Endothelial cell of umbilical vein (primary cell): Measurements from ENCODE around the gene GUCA2A. TPM values are rescaled to one million over a fixed set of nuclear protein-coding genes. Genes with fewer than 3 reads are reported as not detected.
"Not testable (repeated sequence)": the region's sequence is repeated elsewhere in the genome, so short reads cannot be mapped to it uniquely, and the experiment has no call there.

Experiments
- BruUV-seq: library from RNA; stranded (reverse); fragments of 400-500 nt; replicated peaks from 2 replicates; lab custom pipeline; 2021; lab: Mats Ljungman, UMichigan
- CTCF ChIA-PET: fragments of 300-600, 350-600 bp; sonication (Branson Sonifier 250); formaldehyde crosslinking; loops from one replicate; lab custom pipeline; 2021; ENCODE audit warnings: antibody characterized with exemption, inconsistent platforms; lab: Charles Lee
- POLR2A ChIA-PET: fragments of 300-600, 350-600 bp; sonication (Branson Sonifier 250); formaldehyde crosslinking; loops from one replicate; lab custom pipeline; 2021; ENCODE audit warnings: antibody characterized with exemption, inconsistent platforms; lab: Charles Lee
- DNase-seq: peaks from one replicate; pipeline ENCODE4 v3.0.0-alpha.2; 2011; ENCODE audit warnings: low read depth, low spot score
- FAIRE-seq: peaks from 2 replicates; lab custom pipeline; 2011; peaks lifted over from hg19 to GRCh38; lab: Jason Lieb, UNC
- H2AFZ ChIP-seq: 2 replicates; pipeline ENCODE4 v1.6.0; 2012; ENCODE audit warnings: low read depth, low read length, control low read depth, inconsistent platforms
- H3K27ac ChIP-seq: 2 replicates; pipeline ENCODE4 v1.5.1; 2011; ENCODE audit warnings: low read depth, mild to moderate bottlenecking, control low read depth, low read length, moderate library complexity; ENCODE audit not compliant: insufficient read depth
- H3K27me3 ChIP-seq, 2 experiments: 2 replicates each; pipeline versions ENCODE4 v1.6.0 to v1.6.1; 2011; ENCODE audit warnings: low read length in 2 of 2, mixed read lengths in 1 of 2; ENCODE audit not compliant: control insufficient read depth in 2 of 2, insufficient read depth in 2 of 2
- H3K36me3 ChIP-seq, 2 experiments: 2 replicates in 1 of 2; 3 replicates in 1 of 2; pipeline ENCODE4 v1.5.1; 2011; ENCODE audit warnings: low read length in 2 of 2, mild to moderate bottlenecking in 1 of 2, moderate library complexity in 1 of 2; ENCODE audit not compliant: control insufficient read depth in 2 of 2, insufficient read depth in 2 of 2; ENCODE audit errors: extremely low read depth in 1 of 2
- H3K4me1 ChIP-seq: 3 replicates; pipeline ENCODE4 v1.5.1; 2011; ENCODE audit warnings: mild to moderate bottlenecking, low read length; ENCODE audit not compliant: control insufficient read depth, insufficient read depth; ENCODE audit errors: extremely low read depth
- H3K4me2 ChIP-seq: 2 replicates; pipeline ENCODE4 v1.6.1; 2011; ENCODE audit warnings: low read length, control low read depth, mixed read lengths; ENCODE audit not compliant: insufficient read depth
- H3K4me3 ChIP-seq, 3 experiments: fragments of 200-600 bp in 1 of 3; sonication (generic), shearing (Covaris generic) in 1 of 3; replicated peaks in 1 of 3; 2 replicates each; pipeline ENCODE4 v1.5.1; 2011 to 2016; ENCODE audit warnings: control low read depth in 3 of 3, low read length in 3 of 3, mild to moderate bottlenecking in 2 of 3, inconsistent platforms in 1 of 3, low read depth in 1 of 3, moderate library complexity in 1 of 3; ENCODE audit not compliant: insufficient read depth in 1 of 3
- H3K79me2 ChIP-seq: 2 replicates; pipeline ENCODE4 v1.6.0; 2012; ENCODE audit warnings: low read length, inconsistent platforms; ENCODE audit not compliant: control insufficient read depth, insufficient read depth
- H3K9ac ChIP-seq: replicated peaks from 2 replicates; pipeline ENCODE3; 2011; ENCODE audit warnings: low read length, control low read depth; ENCODE audit not compliant: insufficient read depth; ENCODE audit errors: extremely low read depth
- H3K9me1 ChIP-seq: replicated peaks from 3 replicates; pipeline ENCODE4 v1.6.0; 2011; ENCODE audit warnings: mild to moderate bottlenecking, low read length; ENCODE audit not compliant: control insufficient read depth, insufficient read depth; ENCODE audit errors: extremely low read depth
- H3K9me3 ChIP-seq: replicated peaks from 2 replicates; pipeline ENCODE4 v1.5.1; 2012; ENCODE audit warnings: low read length, inconsistent platforms; ENCODE audit not compliant: control insufficient read depth, insufficient read depth
- H4K20me1 ChIP-seq: replicated peaks from 2 replicates; pipeline ENCODE3; 2011; ENCODE audit warnings: mild to moderate bottlenecking, low read length; ENCODE audit not compliant: control insufficient read depth, insufficient read depth; ENCODE audit errors: extremely low read depth
- EZH2 ChIP-seq: IDR thresholded peaks from 2 replicates; pipeline ENCODE4 v1.6.1; 2012; ENCODE audit warnings: borderline replicate concordance, low read depth, mild to moderate bottlenecking, moderate library complexity, low read length, inconsistent platforms; ENCODE audit not compliant: severe bottlenecking
- FOS ChIP-seq: IDR thresholded peaks from 2 replicates; pipeline ENCODE4 v1.6.1; 2011; ENCODE audit warnings: mild to moderate bottlenecking, low read length, moderate library complexity, borderline replicate concordance; ENCODE audit not compliant: insufficient read depth
- MYC ChIP-seq: IDR thresholded peaks from one replicate; pipeline ENCODE4 v1.6.1; 2011; ENCODE audit warnings: mild to moderate bottlenecking, low read depth, low read length
- dilution Hi-C: fragments of 300-500 bp; cut with MboI; formaldehyde crosslinking; loops from one replicate; pipeline ENCODE4 v1.15.0; 2019; ENCODE audit warnings: low sequenced_read_pairs; ENCODE audit not compliant: extremely low pct_ligation_motif_present
- intact Hi-C: fragments of 100-400 bp; cut with micrococcal nuclease; formaldehyde crosslinking; loops from one replicate; pipeline ENCODE4 v1.10.0; 2022
- polyA plus RNA-seq, 4 experiments: library from polyadenylated mRNA; depleted of rRNA in 3 of 4; stranded (reverse) in 3 of 4; unstranded in 1 of 4; fragments of >200 nt; gene quantifications; 2 replicates each; pipeline versions ENCODE4 v1.2.1 to v1.2.3, GENCODE V29; 2011 to 2012; ENCODE audit warnings: missing spikeins in 1 of 4
- total RNA-seq: library from RNA; stranded (reverse); gene quantifications from 2 replicates; pipeline ENCODE4 v1.2.3, GENCODE V29; 2021

GUCA2A gene
- total and polyA plus RNA-seq, 2 donors (not counting 3 experiments of a cell fraction or from before 2014, with no cell fraction given) = not detected

GRCh38 chr1:42209526-42210251 lies 45.1 kb upstream of the GUCA2A start:
- no peak for FAIRE-seq
- H4K20me1 ChIP-seq = peaks cover 2% of the 10 kb centered on the region
- peaks cover 35% of the 10 kb centered on the region for H3K4me1 ChIP-seq
- no TSS peak for BruUV-seq
- H3K9ac ChIP-seq = no peak overlapping the region
- H3K9me1 ChIP-seq = no peaks in the 10 kb centered on the region
- no peak overlapping the region for H2AFZ ChIP-seq
- CTCF ChIA-PET = no interaction called here
- H3K79me2 ChIP-seq = peaks cover 45% of the 10 kb centered on the region
- H3K9me3 ChIP-seq = no peaks in the 10 kb centered on the region
- H3K36me3 ChIP-seq = no peaks in the 10 kb centered on the region
- TF ChIP-seq MYC (no peak), FOS (no peak), EZH2 (no peak)
- no peaks in the 10 kb centered on the region for H3K27me3 ChIP-seq
- POLR2A ChIA-PET = no interaction called here
- no peak for DNase-seq
- no peak overlapping the region for H3K4me3 ChIP-seq
- dilution Hi-C loops (no loop called here), intact Hi-C loops (loop anchor here (10.0 kb wide), 1 partner anchor 125 kb away; the partner anchor contains the start of gene FOXJ3)
- no peak overlapping the region for H3K4me2 ChIP-seq
- no peak overlapping the region for H3K27ac ChIP-seq

- CTCF ChIA-PET = interaction anchor here (1.9 kb wide), 1 partner anchor 33 kb away, joined by 8 read pairs; no protein-coding TSS in a partner anchor
Observed at GRCh38 chr1:42206930-42207329, 42.4 kb upstream of the GUCA2A start.

More at GRCh38 chr1:42206930-42207329, 42.4 kb upstream of the GUCA2A start:
- H3K4me3 ChIP-seq, H3K9me3 ChIP-seq, H3K36me3 ChIP-seq, H2AFZ ChIP-seq, H4K20me1 ChIP-seq, dilution Hi-C loops, intact Hi-C loops, FAIRE-seq, DNase-seq, BruUV-seq, H3K4me2 ChIP-seq, POLR2A ChIA-PET, H3K27me3 ChIP-seq, H3K27ac ChIP-seq, H3K9me1 ChIP-seq, H3K9ac ChIP-seq: not testable (repeated sequence)
- Histone ChIP-seq H3K4me1 (peaks cover 16% of the 10 kb centered on the region), H3K79me2 (peaks cover 32% of the 10 kb centered on the region)
